T47D (cell line): ENCODE measurements around the gene HSPB3.
"Not testable (repeated sequence)": the region's sequence is repeated elsewhere in the genome, so short reads cannot be mapped to it uniquely, and the experiment has no call there.

ENCODE experiments used
- DNase-seq, 2 experiments: peaks; one replicate each; pipeline versions ENCODE4 v3.0.0 to v3.0.0-alpha.2; 2011 to 2012; ENCODE audit warnings: low read depth in 1 of 2, low spot score in 1 of 2
- JUND ChIP-seq: IDR thresholded peaks from 2 replicates; pipeline ENCODE4 v1.6.1; 2012; ENCODE audit warnings: low read depth
- in situ Hi-C: cut with HindIII; loops from 2 replicates; pipeline ENCODE4 v1.10.0; 2016; ENCODE audit warnings: low sequenced_read_pairs, low pct_unique_long_range_greater_than_20kb

HSPB3 gene

GRCh38 chr5:54469622-54470021, 14.1 kb downstream of the HSPB3 start:
- in situ Hi-C loops = no loop called here
- no peak for TF ChIP-seq JUND
- DNase-seq = no peak

- in situ Hi-C loops = no loop called here
- TF ChIP-seq JUND = no peak
- DNase-seq = no peak
Measured at GRCh38 chr5:54470128-54470527, 14.6 kb downstream of the HSPB3 start.

DNA sequence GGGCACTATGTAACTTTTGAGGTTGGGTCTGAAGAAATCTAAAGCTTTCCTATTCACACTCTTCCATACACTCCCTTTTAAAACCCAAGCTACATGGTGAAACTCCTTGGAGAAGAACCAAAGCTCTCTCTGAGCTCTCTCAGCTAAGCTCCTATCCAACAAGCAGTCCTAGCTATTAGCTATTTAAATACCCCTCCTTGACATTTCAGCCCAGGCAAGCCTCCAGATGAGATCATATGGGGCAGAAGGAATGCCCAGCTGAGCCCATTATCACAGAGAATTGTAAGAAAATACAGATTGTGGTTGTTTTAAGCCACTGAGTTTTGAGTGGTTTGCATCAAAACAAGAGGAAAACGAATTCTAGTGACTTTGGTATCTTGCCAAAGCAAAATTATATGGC, 15.2 kb downstream of the HSPB3 start:
- DNase-seq = no peak
- TF ChIP-seq JUND = no peak
- in situ Hi-C loops = no loop called here

GRCh38 chr5:54471398-54471797, 15.9 kb downstream of the HSPB3 start:
- DNase-seq = no peak
- in situ Hi-C loops = no loop called here
- no peak for TF ChIP-seq JUND

DNA sequence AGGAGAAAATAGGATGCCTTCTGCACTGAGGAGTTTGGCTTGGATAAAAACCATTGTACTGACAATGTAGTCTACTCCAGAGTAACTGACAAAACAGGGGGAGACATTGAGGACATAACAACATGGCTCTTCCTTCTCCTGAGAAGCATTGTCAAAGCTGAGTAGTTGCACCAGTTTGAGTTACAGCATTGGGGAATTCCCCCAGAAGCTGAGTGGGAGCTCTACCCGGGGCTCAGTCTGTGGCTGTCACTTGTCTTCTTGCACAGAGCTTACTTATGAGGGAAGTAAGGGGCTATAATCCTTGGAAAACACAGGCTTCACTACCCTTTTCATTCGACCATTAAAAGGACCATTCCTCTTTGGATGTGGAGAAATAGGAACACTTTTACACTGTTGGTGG, 21.2 kb downstream of the HSPB3 start:
- in situ Hi-C loops = no loop called here
- TF ChIP-seq JUND = no peak

DNA sequence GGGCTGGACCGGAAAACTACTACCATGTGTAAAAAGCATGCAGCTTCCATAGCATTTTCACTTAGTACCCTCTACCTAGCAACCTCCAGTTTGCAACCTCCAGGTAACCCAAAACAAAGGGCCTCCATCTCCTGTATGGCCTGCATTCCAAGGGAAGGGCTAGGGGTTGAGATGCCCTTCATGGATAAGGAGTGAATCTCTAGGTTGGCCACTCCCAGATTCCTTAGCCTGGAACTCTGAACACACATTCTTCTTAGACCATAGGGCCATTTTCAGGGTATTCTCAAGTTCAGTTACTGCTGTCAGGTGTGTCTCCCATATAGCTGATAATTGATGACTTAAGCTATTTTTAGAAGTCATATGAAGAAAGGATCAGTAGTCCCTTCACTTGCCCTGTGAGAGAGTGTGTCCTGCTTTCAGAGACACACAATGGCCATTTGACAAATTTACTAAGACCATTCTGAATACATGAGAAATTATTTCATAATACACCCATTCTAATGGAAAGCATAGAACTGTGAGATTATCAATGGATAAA, 22.5 kb downstream of the HSPB3 start:
- peak in 1 of 2 experiments; percentile 24 for DNase-seq
- in situ Hi-C loops = no loop called here
- TF ChIP-seq JUND = no peak

More for the DNA sequence above, 21.2 kb downstream of the HSPB3 start:
- no peak for DNase-seq

- DNase-seq = no peak
- no peak for TF ChIP-seq JUND
- in situ Hi-C loops = no loop called here
Measured at GRCh38 chr5:54480296-54480695, 24.8 kb downstream of the HSPB3 start.

DNA sequence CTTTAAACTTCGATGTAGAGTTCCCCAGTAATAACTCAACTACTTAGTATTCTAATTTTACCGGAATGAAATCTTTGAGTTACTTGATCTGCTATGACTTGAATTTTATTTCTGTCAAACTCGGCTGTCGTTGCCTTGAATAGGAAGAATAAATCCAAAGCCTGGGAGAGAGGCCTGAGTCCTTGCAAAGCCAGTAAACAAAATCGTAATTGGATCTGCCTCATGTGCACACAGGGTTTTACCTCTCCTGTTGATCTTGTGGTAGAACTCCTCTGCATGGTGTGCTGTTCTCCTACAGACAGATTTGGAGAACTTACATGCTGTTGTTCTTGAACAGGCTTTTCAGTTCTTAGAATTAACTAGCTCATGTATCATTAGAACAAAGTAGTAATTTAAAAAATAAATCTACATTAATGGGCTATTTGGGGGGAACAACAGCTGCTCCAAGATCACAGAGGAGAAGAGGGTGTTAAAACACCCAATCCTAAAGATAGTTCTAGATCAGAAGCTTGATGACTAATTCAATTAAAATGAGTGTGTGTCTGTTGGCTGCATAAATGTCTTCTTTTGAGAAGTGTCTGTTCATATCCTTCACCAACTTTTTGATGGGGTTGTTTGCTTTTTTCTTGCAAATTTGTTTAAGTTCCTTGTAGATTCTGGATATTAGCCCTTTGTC, 28.9 kb downstream of the HSPB3 start:
- peak; percentile 14 to 51 for DNase-seq
- TF ChIP-seq JUND = no peak
- in situ Hi-C loops = no loop called here

- in situ Hi-C loops, DNase-seq: not testable (repeated sequence)
Measured at GRCh38 chr5:54485659-54486058, 30.2 kb downstream of the HSPB3 start.

GRCh38 chr5:54489648-54489979, 34.1 kb downstream of the HSPB3 start:
- in situ Hi-C loops, DNase-seq: not testable (repeated sequence)

DNA sequence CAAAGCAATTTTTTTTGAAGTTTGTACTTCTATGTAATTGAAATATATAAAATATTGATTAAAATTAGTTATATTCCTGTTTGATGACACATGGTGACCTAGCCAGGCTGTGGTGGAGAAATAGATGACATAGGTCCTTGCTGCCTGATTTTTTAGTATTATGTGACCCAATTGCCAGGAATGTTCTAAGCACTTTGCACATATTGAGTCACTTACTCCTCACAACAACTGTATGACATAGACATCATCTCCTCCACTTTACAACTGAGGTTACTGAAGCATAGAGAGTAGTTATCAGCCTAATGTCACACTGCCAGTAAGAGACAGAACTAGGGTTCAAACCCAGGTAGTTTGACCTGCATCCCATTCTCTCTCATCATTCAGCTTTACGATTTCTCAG, 35.8 kb downstream of the HSPB3 start:
- DNase-seq = no peak
- no peak for TF ChIP-seq JUND
- in situ Hi-C loops = no loop called here

DNA sequence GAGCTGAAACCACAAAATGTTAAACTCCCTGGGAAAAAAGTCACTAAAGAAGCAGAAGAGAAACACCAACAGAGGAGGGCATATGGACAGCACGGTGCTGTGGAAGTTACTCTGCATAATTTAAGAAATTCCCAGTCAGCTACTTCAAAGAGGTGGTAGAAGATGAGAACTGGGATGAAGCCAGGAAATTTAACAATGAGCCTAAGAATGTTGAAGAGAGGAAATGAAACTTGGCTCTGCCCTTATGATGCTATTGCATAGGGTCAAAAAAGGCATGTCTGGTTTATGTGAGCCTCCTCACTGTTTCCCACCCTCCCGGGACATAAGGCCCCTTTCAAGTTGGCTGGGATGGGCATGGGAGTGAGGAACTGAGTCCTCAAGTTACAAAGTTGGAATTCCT, 36.7 kb downstream of the HSPB3 start:
- no peak for TF ChIP-seq JUND
- in situ Hi-C loops = no loop called here
- DNase-seq = no peak

- TF ChIP-seq JUND = no peak
- no peak for DNase-seq
- in situ Hi-C loops = no loop called here
Measured at GRCh38 chr5:54495027-54495426, 39.5 kb downstream of the HSPB3 start.
